NCI-H446 (cell line): ENCODE data around the gene RYR2.

ENCODE experiments used
- DNase-seq, 2 experiments: peaks; one replicate each; lab custom pipeline; 2025; lab: John Stamatoyannopoulos, UW

Gene RYR2

DNA sequence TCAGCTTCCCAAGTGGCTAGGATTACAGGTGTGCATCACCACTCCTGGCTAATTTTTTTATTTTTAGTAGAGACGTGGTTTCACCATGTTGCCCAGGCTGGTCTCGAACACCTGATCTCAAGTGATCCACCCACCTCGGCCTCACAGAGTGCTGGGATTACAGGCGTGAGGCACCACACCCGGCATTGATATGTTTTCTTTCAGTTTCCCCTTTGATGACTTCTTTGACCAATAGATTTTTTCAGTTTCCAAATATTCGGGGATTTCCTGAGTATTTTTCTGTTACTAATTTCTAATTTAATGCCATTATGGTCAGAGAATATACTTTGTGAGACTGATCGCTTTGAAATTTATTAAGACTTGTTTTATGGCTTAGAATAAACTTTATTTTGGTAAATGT, 406.1 kb downstream of the RYR2 start:
- DNase-seq = no peak

DNA sequence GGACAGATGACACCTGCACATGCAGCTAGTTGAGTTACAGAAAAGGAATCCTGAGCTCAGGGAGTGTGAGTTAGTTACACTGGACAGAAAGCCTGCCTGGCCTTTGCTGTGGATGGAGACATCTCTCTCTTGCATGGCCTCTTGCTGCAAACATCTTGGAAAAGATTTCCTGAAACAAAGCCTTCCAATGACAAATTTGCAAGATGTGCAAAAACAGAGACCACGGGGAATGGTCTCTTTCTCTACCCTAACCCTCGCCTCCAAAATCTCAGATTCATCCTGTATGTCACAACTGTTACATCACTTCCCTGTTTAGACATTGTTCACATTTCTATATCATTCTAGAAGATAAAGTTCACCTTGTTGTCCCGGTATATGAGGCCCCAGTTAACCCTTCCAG, 415.6 kb downstream of the RYR2 start:
- DNase-seq = no peak

DNA sequence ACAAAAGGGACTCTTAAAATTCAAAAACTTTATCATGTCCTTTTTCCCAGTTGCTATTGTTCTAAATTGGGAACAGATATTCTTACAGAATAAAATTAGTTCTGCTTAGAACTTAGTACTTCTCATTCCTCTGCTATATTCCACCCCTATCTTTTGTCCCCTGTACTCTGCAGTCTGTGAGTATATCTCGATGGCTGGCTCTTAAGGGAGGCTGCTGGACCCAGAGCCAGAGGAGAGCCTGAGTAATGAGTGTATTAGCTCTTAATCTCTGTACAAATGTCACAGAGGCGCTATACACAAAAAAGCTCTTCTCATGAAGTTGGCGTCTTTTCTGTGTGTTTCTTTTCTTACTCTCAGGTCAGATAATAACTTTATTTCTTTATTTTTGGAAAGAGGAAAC, 425.3 kb downstream of the RYR2 start:
- no peak for DNase-seq

DNA sequence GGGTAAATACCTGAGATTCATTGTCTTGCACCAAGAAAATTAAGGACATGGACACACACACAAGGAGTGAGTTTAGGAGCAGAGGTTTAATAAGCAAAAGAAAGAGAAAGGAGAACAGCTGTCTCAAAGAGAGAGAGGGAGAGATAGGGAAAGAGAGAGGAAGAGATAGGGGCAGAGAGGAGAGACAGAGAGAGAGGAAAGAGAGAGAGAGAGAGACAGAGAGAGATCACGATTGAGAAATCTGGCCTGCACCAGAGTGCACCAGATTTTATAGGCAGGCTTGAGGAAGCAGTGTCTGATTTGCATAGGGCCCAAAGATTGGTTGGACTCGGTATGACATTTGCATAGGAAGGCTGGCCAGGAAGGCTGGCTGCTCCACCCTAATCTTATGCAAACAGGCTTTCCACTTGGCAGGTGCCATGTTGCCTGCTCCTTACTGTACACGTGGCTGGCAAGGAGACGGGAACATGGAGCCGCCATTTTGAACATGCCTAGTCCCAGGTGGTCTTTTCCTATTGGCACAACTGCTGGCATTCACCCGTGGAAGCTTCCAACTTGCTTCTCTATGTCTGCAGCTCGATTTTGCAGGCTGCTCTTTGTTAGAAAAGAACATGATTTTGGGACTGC, 428.8 kb downstream of the RYR2 start:
- peak; percentile 9 to 73 for DNase-seq

DNA sequence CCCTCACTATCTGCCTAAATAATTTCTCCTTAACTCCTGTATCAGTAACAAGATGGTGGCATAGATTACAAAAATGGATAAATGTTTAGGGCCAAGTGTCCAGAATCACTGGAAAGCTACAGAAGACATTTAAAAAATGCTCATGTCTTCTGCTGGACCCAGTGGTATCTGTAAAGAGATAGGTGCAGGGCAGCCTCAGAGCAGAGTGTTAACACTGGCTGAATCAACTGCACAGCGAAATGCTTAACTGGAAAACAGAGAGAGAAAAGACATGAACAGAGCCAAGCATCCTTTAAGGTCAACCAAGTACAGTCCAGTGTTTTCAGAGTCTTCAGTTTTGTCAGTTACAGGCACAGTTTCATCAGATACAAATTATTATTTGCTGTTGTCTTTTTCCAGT, 429.4 kb downstream of the RYR2 start:
- no peak for DNase-seq

DNA sequence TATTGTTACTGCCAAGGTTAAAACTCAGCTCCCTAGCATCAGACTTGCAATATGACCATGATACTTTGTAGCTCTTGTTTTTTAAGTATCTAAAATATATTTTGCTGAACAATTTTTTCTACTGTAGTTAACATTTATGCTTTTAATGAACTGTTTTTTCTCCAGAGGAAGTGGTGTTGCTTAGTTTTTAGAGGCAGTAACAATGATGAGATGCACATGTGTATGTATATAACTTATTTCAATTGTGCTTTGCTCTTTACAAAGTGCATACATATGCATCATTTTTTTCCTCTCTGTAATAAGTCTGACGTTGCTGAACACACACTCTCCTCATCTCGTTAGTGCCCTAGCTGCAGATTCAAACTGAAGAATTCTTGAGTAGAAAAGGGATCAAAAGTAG, 430.0 kb downstream of the RYR2 start:
- no peak for DNase-seq

DNA sequence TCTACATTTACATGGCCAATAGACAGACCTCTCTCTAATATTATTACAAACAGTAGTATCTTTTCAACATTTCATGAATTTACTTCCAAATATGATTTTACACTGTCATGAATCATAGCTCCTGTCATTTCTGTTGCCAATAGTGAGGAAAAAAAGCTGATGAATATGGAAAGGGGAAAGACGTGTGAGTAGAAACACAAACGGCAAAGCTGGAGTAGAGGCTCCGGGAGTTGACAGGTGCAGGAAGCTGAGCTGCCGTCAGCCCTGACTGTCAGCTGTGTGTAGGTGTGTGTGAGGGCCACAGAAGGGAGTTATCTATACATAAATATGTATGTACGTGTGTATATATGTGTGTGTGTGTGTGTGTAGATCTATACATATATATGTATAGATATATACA, 431.9 kb downstream of the RYR2 start:
- DNase-seq = no peak

DNA sequence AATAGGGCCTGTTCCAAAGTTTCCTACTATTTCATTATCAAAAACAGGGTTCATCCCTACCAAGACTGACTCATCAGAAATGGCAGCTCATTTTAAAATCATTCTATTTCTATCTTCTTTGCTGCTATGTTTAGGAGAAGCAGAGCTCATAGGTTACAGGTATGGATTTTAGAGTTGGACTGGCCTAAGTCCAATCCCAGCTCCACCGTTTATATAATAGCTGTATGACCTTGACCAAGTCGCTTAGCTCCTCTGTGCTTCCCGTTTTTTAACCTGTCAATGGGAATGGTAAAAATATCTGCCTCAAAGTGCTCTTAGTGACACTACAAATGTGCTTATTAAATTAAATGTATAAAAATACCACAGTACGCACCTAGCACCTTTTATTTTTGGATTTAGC, 436.1 kb downstream of the RYR2 start:
- DNase-seq = no peak

DNA sequence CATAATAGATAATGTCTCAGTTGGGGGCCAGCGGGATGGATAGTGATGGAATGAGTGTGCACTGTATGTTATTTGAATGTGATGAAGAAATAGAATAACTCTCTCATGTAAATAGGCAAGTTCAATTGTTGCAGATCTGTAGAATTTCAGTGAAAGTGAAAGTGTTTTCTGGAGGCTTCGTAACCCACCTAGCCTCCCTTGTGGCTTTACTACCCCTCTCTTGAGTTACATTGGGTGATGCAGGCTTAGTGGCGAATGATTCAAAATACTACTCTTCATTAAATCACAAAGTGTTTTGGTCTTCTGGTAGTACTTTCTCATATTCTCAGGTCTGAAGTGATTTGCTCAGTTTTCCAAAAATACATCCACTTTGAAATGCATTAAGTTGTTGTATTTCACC, 436.9 kb downstream of the RYR2 start:
- no peak for DNase-seq

DNA sequence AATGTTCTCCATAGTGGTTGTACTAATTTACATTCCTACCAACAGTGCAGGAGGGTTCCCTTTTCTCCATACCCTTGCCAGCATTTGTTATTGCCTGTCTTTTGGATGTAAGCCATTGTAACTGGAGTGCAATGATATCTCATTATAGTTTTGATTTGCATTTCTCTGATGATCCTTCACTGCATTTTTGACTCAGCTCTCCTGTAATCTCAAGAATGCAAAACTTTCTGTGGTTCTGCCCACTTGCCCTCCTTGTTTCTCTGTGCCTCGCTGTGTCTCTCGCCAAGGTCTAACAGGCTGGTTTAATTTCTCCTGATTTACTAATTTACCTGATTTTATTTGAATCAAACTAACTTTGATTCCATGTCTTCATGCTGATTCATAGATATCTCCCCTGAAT, 440.8 kb downstream of the RYR2 start:
- no peak for DNase-seq

DNA sequence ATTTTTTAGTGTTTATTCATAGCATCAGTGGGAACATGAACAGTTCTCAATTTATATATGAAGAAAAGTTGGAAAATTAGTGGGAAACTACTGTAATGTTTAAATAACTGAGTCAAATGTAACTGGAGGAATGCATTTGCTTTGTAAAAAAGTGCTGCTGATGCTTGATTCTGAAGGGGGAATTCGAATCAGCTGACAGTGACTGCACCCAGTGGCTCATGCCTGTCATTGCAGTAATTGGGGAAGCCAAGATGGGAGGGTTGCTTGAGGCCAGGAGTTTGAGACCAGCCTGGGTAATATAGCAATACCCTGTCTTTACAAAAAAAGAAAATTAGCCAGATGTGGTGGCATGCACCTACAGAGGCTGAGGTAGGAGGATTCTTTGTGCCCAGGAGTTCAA, 450.4 kb downstream of the RYR2 start:
- no peak for DNase-seq

DNA sequence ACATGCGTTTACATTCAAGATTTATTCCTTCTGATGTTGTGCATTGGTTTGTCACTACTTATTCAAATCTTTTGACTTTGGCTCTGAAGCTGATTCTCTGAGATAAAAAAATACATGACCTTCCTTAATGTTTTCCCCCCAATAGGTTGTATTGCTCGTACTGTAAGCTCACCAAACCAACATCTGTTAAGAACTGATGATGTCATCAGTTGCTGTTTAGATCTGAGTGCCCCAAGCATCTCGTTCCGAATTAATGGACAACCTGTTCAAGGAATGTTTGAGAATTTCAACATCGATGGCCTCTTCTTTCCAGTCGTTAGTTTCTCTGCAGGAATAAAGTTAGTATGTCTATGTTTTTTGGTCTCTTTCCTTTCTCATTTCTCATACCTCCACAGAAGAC, 458.6 kb downstream of the RYR2 start:
- no peak for DNase-seq

DNA sequence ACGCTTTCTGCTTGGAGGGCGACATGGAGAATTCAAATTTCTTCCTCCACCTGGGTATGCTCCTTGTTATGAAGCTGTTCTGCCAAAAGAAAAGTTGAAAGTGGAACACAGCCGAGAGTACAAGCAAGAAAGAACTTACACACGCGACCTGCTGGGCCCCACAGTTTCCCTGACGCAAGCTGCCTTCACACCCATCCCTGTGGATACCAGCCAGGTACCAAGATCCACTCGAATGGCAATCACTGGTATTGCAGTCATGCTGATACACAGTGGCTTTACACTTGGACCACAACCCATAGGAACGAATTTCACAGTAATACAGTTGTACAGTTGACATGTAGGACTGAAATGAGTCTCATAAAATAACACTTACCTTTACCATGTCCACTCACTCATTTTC, 461.3 kb downstream of the RYR2 start:
- DNase-seq = no peak

DNA sequence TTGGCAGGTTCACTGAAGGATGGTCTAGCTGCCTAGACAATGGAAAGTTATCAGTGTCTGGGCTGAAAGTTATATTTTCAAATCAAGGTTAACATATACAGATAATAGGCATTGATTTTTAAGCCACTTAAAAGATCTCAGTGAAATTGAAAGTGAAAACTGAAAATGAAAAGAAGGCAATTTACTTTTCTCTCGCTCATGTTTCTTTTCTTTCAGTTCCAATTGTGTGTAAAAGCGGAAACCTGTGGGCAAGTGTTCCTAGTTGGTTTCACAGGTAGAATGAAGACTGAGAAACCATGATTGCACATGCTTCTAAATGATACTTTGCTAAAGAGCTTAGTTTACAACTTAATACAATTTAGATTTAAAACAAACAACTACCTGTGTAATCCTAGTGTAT, 465.0 kb downstream of the RYR2 start:
- DNase-seq = no peak

DNA sequence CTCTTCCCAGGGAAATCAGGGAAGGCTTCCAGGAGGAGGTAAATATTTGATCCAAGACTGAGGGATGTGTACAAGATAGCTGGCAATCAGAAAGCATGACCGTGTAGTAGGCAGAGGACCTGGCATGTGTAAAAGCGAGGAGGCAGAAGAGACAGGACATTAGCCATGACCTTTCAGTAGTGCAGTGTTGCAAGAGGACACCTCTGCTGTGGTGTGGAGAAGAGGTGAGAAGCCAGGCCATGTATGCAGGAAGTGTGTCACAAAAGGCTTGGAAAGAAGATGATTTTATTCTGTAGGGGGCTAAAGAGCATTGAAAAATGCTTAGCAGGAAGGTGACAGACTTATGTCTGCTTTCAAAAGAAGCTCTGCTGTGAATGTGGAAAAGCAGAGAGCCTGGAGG, 467.8 kb downstream of the RYR2 start:
- no peak for DNase-seq

DNA sequence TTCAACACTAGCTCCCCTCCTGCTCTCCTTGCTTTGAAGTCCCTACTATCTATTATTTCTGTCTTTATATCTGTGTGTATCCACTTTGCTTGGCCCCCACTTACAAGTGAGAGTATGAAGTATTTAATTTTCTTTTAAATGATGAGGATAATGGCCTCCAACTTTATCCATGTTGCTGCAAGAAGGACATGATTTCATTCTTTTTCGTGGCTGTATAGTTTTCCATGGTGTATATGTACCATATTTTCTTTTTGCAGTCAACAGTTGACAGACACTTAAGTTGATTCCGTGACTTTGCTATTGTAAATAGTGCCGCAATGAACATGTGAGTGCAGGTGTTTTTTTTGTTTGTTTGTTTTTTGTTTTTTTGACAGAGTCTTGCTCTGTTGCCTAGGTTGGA, 483.1 kb downstream of the RYR2 start:
- DNase-seq = no peak

DNA sequence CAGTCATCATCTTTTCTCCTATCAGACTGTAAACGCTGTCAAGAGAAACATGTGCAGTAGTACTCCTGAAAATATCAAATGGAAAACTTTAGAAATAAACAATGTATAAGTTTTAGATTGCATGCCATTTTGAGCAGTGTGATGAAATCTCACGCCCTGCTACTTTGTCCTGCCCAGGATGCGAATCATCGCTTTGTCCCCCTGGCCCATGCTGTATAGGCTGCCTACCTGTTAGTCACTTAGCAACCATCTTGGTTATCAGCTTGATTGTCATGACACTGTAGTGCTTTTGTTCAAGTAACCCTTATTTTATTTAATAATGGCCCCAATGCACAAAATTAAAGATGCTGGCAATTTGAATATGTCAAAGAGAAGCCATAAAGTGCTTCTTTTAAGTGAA, 485.8 kb downstream of the RYR2 start:
- DNase-seq = no peak

DNA sequence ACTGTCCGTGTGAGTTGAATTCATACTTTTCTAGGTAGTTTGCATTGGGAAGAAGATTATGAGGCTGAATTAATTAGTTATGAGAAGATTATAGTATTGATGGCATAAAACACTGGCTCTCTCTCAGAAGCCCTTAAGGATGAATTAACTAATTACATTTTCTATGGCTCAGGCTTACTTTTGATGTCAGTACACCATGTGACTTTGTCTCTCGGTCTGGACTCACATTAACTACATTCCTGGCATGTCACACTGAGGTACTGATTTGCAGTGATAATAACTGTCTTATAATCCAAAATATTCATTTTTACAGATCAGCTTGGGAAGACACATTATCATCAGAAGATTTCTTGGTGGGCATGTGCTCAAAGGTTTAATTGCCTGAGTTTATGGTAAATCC, 486.6 kb downstream of the RYR2 start:
- no peak for DNase-seq

DNA sequence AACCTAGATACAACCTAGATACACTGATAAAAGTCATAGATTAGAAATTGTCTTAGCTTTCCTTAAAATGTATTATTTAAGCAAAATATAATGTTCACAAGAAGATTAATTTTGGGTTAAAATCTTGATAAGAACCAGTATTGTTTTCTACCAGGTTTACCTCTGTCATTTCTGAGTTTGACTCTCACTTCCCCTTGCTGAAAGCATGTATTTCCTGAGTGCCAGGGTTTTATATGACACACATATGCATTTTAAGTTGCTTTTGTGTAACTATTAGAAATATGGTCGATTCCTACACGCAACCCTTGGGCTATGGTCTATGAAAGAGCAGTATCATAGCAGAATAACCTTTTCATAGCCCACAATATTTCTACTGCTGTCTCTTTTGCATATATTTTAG, 497.1 kb downstream of the RYR2 start:
- DNase-seq = no peak

DNA sequence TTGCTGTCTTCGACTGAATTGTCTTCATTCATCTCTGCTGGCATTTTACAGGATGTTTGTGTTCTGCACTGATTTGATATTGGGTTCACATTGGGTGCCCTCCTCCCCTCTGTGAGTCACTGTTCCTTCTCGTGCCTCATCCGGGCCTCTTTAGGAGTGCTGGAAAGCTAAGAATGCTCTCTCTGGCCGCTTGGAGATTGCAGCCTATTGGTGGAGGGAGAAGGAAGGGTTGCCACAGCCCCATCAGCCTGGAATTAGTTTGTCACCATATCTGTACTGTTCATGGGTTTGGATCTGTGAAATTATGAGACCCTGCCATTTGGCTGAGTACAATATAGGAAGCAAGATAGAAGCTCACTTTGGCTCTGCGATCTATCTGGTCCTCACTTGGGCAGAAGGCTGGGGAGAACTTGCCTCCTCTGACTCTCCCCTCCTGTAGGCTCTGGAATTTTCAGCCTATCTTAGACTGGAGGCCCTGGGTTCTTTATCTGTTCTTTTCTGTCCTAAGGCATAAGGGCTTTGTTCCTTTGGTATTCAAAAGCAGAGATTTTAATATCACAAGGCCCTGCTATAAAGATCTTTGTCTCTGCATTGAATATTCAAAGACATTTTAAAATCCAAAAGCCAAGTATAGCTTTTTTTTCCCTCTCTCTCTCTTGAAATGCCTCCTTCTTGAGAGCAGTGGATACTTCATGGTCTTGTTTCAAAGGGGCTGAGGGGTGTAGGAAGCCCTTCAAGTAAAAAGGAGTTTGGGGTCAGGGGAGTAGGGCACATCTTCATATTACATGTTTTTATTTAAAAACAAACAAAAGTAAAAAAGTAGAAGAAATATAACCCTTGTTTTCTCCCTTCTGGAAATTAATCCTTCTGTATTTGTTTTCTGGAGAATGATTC, 500.8 kb downstream of the RYR2 start:
- DNase-seq = no peak

DNA sequence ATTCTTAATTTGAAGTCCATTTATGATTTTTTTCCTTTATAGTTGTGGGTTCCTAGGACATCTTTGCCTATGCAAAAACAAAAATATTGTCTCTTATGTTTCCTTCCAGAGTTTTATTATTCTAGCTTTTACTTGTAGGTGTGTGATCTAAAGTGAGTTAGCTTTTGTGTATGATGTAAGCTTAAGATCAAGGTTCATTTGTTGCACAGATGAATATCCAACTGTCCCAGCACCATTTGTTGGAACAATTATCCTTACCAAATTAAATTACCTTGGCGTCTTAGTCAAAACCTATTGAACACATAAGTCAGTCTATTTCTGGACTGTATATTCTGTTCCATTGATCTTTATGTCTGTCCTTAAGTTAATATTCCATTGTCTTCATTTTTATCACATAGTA, 511.1 kb downstream of the RYR2 start:
- no peak for DNase-seq

DNA sequence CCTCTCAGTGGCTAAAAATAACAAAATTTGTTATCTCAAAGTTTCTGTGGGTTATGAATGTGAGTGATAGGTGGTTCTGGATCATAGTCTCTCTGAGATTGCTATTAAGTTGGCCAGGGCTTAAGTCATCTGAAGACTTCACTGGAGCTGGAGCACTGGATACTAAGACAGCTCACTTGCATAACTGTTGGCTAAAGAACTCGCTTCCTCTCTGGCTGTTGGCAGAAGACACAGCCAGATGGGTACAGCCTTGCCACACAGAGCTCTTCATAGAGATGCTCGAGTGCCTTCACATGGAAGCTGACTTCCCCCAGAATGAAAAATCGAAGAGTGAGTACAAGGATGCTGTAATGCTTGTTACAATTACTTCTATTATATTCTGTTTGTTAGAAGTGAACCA, 514.9 kb downstream of the RYR2 start:
- DNase-seq = no peak

DNA sequence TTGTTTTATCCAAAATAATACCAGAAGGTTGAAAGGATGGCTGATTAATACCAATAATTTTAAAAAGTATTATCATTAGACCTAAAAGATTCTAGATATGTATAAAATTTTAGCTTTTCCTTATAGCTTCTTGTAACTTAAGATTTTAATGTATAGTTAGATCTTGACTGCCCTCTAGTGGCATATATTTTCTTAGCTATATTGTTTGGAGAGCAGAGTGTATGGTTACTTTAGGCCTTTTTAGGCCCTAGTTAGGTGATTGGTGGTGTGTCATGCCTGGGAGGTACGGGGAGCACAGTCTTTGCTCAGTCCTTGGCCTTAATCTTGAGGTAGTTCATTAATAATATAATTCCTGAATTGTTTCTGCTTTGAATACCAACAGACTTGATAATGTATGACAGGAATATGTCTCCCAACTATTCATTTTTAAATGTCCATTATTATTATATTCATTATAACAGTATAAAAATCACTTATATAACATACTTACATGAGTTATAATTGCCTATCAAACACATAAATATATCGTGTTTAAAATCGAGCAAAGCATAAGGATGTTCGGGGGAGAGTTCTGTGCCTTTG, 520.3 kb downstream of the RYR2 start:
- DNase-seq = peak; percentile 34 to 77

DNA sequence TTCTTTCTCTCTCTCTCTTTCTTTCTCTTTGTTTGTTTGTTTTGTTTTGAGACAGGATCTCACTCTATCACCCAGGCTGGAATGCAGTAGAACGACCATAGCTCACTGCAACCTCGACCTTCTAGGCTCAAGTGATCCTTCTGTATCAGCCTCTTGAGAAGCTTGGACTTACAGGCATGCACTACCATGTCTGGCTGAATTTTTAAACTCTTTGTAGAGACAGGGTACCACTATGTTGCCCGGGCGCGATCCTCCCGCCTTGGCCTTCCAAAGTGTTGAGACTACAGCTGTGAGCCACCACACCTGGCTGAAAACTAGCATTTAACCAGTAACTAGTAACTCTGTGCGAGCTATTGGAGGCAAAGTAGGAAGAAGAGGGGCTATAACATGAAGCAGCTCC, 523.3 kb downstream of the RYR2 start:
- DNase-seq = no peak
